GM12875 (cell line): Measurements from ENCODE around the gene FKBP1A.

Experiments
- H3K4me3 ChIP-seq: one replicate; pipeline ENCODE4 v1.5.1; 2011; ENCODE audit warnings: low read depth, low read length, control low read depth
- TF ChIP-seq, protein P1 (sequence below): IDR thresholded peaks from 2 replicates; pipeline ENCODE4 v1.5.1; 2011; ENCODE audit warnings: low read depth, mild to moderate bottlenecking, control low read depth, inconsistent platforms, low read length, moderate library complexity, borderline replicate concordance; ENCODE audit not compliant: insufficient read depth

Gene FKBP1A

DNA sequence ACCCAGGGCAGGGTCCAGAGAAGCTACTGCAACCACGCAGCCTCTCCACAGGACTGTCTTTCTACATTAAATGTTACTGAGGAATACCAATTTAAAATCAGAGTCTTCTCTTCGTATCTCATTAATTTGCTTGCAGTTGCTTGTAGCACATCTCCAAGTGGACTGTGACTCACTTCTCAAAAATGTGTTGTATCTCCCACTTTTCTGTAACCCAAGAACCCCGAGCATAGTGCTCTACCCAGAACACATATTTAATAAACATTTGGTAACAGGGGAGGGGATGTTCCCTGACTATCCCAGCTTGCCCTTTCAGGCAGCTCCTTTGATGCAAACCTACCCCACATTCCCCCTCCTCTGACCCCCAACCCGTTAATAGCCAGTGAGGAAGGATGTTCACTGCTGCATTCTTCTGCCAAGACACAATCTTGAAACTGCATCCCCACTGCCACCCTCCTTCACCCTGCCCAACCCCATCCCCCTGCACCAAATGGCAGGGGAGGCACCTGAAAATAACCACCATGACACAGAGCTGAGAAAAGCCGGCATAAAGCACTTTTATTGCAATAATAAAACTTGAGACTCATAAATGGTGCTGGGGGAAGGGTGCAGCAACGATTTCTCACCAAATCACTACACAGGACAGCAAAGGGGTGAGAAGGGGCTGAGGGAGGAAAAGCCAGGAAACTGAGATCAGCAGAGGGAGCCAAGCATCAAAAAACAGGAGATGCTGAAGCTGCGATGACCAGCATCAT is 24.2 kb downstream of the FKBP1A start:
- H3K4me3 ChIP-seq: no peak overlapping the region
- TF ChIP-seq, protein P1, sequence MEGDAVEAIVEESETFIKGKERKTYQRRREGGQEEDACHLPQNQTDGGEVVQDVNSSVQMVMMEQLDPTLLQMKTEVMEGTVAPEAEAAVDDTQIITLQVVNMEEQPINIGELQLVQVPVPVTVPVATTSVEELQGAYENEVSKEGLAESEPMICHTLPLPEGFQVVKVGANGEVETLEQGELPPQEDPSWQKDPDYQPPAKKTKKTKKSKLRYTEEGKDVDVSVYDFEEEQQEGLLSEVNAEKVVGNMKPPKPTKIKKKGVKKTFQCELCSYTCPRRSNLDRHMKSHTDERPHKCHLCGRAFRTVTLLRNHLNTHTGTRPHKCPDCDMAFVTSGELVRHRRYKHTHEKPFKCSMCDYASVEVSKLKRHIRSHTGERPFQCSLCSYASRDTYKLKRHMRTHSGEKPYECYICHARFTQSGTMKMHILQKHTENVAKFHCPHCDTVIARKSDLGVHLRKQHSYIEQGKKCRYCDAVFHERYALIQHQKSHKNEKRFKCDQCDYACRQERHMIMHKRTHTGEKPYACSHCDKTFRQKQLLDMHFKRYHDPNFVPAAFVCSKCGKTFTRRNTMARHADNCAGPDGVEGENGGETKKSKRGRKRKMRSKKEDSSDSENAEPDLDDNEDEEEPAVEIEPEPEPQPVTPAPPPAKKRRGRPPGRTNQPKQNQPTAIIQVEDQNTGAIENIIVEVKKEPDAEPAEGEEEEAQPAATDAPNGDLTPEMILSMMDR: no peak

DNA sequence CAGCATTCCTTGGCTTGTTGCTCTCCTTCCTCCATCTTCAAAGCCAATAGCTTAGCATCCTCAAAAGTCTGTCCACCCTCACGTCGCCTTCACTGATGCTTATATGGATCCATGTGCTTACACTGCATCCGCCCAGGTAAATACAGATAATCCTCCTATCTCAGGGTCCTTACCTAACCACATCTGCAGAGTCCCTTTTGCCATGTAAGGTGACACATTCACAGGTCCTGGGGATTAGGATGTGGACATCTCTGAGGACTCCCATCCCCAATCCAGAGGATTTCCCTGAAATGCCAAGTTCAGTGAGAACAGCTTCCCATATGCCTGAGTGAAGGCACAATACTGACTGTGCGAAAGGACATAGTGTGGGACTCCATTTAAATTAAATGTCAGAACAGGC is 25.4 kb downstream of the FKBP1A start:
- TF ChIP-seq, protein P1: no peak
- H3K4me3 ChIP-seq: no peak overlapping the region

DNA sequence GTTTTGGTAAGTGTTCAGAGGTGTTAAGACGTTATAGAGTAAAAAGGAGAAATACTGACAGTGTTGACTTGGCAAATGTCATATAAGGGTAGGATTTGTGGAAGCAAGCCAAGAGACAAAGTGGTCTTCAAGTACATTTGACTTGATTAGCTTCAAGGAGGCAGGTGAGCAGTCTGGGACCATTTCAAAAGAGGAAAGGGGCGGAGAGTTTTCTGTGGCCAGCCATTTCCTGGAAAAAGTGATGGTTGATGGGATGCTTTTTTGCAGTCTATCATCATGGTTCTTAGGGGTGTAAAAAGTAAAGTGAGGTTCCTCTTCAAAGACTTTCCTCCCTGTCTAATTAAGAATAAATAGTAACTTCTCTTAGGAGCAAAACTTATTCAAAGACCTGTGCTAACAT is 28.7 kb downstream of the FKBP1A start:
- TF ChIP-seq, protein P1: no peak
- no peak overlapping the region for H3K4me3 ChIP-seq

DNA sequence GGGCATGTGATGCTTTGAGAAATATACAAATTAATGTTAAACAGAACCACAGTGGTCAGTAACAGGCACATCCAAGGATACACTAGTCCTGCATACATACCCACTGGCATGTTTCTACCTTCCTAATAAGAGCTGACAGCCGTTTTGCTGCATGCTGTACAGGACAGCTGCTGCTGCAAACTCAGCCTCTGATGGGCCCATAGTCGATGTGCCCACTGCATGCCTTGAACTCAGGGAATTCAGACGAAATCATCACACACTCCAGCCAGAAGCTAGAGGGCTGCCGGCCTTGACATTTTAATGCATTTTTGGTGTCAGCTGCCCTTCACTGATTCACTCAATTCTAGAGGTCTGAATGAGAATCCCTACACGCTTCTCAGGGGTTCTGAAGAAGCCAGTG is 29.3 kb downstream of the FKBP1A start:
- TF ChIP-seq, protein P1: no peak
- no peak overlapping the region for H3K4me3 ChIP-seq

DNA sequence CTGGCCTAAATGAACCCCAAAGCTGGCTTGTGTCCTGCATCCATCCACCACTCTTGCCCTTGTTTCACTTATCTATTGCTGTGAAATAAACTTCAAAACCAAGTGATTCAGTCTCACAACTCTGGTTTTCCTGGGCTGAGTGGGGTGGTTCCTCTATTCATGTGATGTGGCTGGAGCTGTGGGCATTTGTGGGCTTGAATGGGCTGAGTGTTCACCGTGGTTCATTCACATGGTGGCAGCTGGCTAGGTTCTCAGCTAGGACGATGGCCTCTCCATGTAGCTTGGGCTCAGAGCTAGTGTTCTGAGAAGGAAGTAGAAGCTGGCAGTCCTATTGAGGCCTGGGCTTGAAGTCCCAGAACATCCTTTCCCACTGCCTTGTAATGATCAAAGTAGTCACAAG is 30.4 kb downstream of the FKBP1A start:
- TF ChIP-seq, protein P1: no peak
- no peak overlapping the region for H3K4me3 ChIP-seq

DNA sequence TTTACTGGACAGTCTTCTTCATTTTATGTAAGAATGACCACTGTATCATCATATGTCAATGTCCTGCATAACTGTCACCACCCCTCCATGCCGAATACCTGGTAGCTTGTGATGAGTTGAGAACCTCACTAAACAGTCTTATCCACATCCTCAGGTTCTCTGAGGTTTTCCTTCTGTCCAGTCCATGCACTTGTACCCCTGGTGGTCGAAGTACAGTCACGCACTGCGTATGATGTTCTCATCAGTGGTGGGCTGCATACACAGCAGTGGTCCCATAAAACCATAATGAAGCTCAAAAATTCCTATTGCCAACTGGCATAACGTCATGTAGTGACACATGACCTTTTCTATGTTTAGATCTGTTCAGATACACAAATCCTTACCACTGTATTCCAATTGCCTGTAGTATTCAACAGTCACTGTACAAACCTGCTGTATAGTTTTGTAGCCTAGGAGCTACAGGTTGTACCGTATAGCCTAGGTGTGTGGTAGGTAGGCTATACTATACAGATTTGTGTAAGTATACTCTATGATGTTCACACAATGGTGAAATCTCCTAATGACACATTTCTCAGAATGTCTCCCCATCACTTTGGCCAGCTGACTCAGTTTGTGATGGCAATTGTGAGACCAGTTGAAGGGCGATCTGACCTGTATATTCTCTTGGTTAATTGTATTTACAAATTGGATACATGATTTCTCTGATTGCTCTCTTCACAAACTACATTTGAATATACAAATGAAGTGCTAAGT is 32.6 kb downstream of the FKBP1A start:
- H3K4me3 ChIP-seq: no peak overlapping the region
- TF ChIP-seq, protein P1: no peak
